K562 (cell line): Measurements from ENCODE around the gene SENP3. TPM values are rescaled to one million over a fixed set of nuclear protein-coding genes. Genes with fewer than 3 reads are reported as not detected.

Experiments used
- ATAC-seq: fragments of 200-7000 bp; cut with Tn5 transposase; 3 replicates; pipeline ENCODE4 v1.9.1; 2020; ENCODE audit warnings: moderate library complexity
- BruUV-seq: library from RNA; stranded (reverse); fragments of 400-500 nt; replicated peaks from 2 replicates; lab custom pipeline; 2021; lab: Mats Ljungman, UMichigan
- CTCF ChIA-PET: fragments of 300-600 bp; formaldehyde crosslinking; extraction: SDS; loops from one replicate; lab custom pipeline; 2021; ENCODE audit warnings: low intra/inter-chr PET ratio; lab: Yijun Ruan, JAX
- POLR2A ChIA-PET: fragments of 300-600, 350-650 bp; sonication (Branson Sonifier 250); formaldehyde crosslinking; extraction: SDS; loops from one replicate; lab custom pipeline; 2021; ENCODE audit warnings: antibody characterized with exemption, inconsistent platforms; lab: Yijun Ruan, JAX
- DNase-seq, 4 experiments: peaks; one replicate each; pipeline versions ENCODE4 v3.0.0 to v3.0.0-alpha.2; 2011 to 2018; ENCODE audit warnings: low spot score in 3 of 4, mixed read lengths in 3 of 4; ENCODE audit errors: extremely low read depth in 1 of 4
- FAIRE-seq: peaks from 2 replicates; lab custom pipeline; 2011; peaks lifted over from hg19 to GRCh38; lab: Jason Lieb, UNC
- H2AFZ ChIP-seq: 2 replicates; pipeline ENCODE4 v1.6.0; 2011; ENCODE audit warnings: low read depth, low read length, control low read depth, inconsistent platforms
- H3K27ac ChIP-seq: fragments of 200-600 bp; 3 replicates; pipeline ENCODE4 v1.8.0; 2011; ENCODE audit warnings: low read depth, mild to moderate bottlenecking, control low read depth, inconsistent platforms, low read length, moderate library complexity, mixed read lengths; ENCODE audit errors: extremely low read depth
- H3K27me3 ChIP-seq, 2 experiments: fragments of 300-600 bp in 1 of 2; 2 replicates in 1 of 2; 3 replicates in 1 of 2; pipeline versions ENCODE4 v1.6.0 to v1.8.0; 2011; ENCODE audit warnings: inconsistent platforms in 2 of 2, low read length in 2 of 2, mild to moderate bottlenecking in 1 of 2, mixed read lengths in 1 of 2, moderate library complexity in 1 of 2; ENCODE audit not compliant: control insufficient read depth in 2 of 2, insufficient read depth in 2 of 2
- H3K36me3 ChIP-seq: fragments of 300-600 bp; 3 replicates; pipeline ENCODE4 v1.8.0; 2011; ENCODE audit warnings: mild to moderate bottlenecking, low read length, inconsistent platforms; ENCODE audit not compliant: control insufficient read depth, insufficient read depth
- H3K4me1 ChIP-seq, 2 experiments: fragments of 200-600 bp in 1 of 2; replicated peaks in 1 of 2; 2 replicates in 1 of 2; 3 replicates in 1 of 2; pipeline versions ENCODE4 v1.5.1 to v1.8.0; 2011; ENCODE audit warnings: inconsistent platforms in 2 of 2, low read length in 2 of 2, mild to moderate bottlenecking in 1 of 2, mixed read lengths in 1 of 2, moderate library complexity in 1 of 2; ENCODE audit not compliant: control insufficient read depth in 2 of 2, insufficient read depth in 2 of 2
- H3K4me2 ChIP-seq: 2 replicates; pipeline ENCODE4 v1.6.1; 2011; ENCODE audit warnings: low read length, control low read depth, inconsistent platforms, mixed read lengths; ENCODE audit not compliant: insufficient read depth
- H3K4me3 ChIP-seq: fragments of 200-600 bp; sonication (generic), shearing (Covaris generic); 2 replicates; pipeline ENCODE4 v1.5.1; 2016; ENCODE audit warnings: control low read depth, inconsistent platforms
- H3K79me2 ChIP-seq: fragments of 200-600 bp; 3 replicates; pipeline ENCODE4 v1.8.0; 2011; ENCODE audit warnings: low read length, inconsistent platforms; ENCODE audit not compliant: control insufficient read depth, insufficient read depth
- H3K9ac ChIP-seq, 2 experiments: 2 replicates each; pipeline versions ENCODE4 v1.6.0 to v1.6.1; 2011; ENCODE audit warnings: low read depth in 2 of 2, low read length in 2 of 2, control low read depth in 1 of 2, inconsistent platforms in 1 of 2, mild to moderate bottlenecking in 1 of 2, mixed read lengths in 1 of 2; ENCODE audit not compliant: insufficient read depth in 1 of 2
- H3K9me1 ChIP-seq: one replicate; pipeline ENCODE4 v1.6.0; 2011; ENCODE audit warnings: inconsistent platforms, mild to moderate bottlenecking, low read length, moderate library complexity; ENCODE audit not compliant: control insufficient read depth, insufficient read depth
- H3K9me3 ChIP-seq: replicated peaks from 2 replicates; pipeline ENCODE4 v1.5.1; 2011; ENCODE audit warnings: low read depth, low read length, inconsistent platforms; ENCODE audit not compliant: control insufficient read depth, insufficient read depth
- H4K20me1 ChIP-seq: replicated peaks from 2 replicates; pipeline ENCODE4 v1.6.1; 2011; ENCODE audit warnings: low read length, inconsistent platforms, mixed read lengths; ENCODE audit not compliant: control insufficient read depth, insufficient read depth
- ARID2 ChIP-seq: fragments of 450-650 bp; IDR thresholded peaks from 2 replicates; pipeline ENCODE4 v1.6.1; 2017; ENCODE audit warnings: antibody characterized with exemption, mild to moderate bottlenecking
- ELF1 ChIP-seq: fragments of 200-800 bp; sonication (Bioruptor generic); IDR thresholded peaks from 2 replicates; pipeline ENCODE4 v1.6.1; 2016; ENCODE audit warnings: missing genetic modification characterization, missing compliant biosample characterization
- ELF2 ChIP-seq: fragments of 250-450 bp; sonication (Bioruptor Pico); IDR thresholded peaks from 2 replicates; pipeline ENCODE4 v1.5.0; 2021; ENCODE audit warnings: mild to moderate bottlenecking
- GABPA ChIP-seq: fragments of 200-800 bp; sonication (Bioruptor generic); conservative IDR thresholded peaks from 2 replicates; pipeline ENCODE4 v1.6.1; 2016; ENCODE audit warnings: low read depth, missing genetic modification characterization, missing compliant biosample characterization
- MAFF ChIP-seq: IDR thresholded peaks from 2 replicates; pipeline ENCODE4 v1.6.1; 2012; ENCODE audit warnings: low read length, improper control_type of control experiment
- NFE2 ChIP-seq: IDR thresholded peaks from 2 replicates; pipeline ENCODE4 v1.6.1; 2014; ENCODE audit warnings: antibody characterized with exemption, low read depth
- RFX7 ChIP-seq: fragments of 250-450 bp; sonication (Bioruptor Pico); IDR thresholded peaks from 2 replicates; pipeline ENCODE4 v1.5.1; 2021; ENCODE audit warnings: mild to moderate bottlenecking
- SAFB2 ChIP-seq: fragments of 200-400 bp; formaldehyde crosslinking; IDR thresholded peaks from 2 replicates; pipeline ENCODE4 v1.6.1; 2018; ENCODE audit warnings: borderline replicate concordance, low read length, low read depth, moderate library complexity; ENCODE audit not compliant: severe bottlenecking
- ZNF354B ChIP-seq: fragments of 250-450 bp; sonication (Bioruptor Pico); IDR thresholded peaks from 2 replicates; pipeline ENCODE4 v1.4.0; 2020
- ZNF445 ChIP-seq: fragments of 250-450 bp; sonication (Bioruptor Pico); IDR thresholded peaks from 2 replicates; pipeline ENCODE4 v1.4.0; 2020; ENCODE audit warnings: low read depth, mild to moderate bottlenecking, moderate library complexity
- ZNF589 ChIP-seq: fragments of 200-800 bp; sonication (Bioruptor generic); IDR thresholded peaks from 2 replicates; pipeline ENCODE4 v1.6.1; 2016; ENCODE audit warnings: low read depth, missing genetic modification characterization, missing compliant biosample characterization
- ZNF766 ChIP-seq: fragments of 200-800 bp; sonication (Bioruptor generic); conservative IDR thresholded peaks from 2 replicates; pipeline ENCODE4 v1.6.1; 2016; ENCODE audit warnings: missing genetic modification characterization, missing compliant biosample characterization
- ZNF830 ChIP-seq: fragments of 250-450 bp; sonication (Bioruptor Pico); IDR thresholded peaks from 2 replicates; pipeline ENCODE4 v1.5.0; 2021; ENCODE audit warnings: mild to moderate bottlenecking
- WGBS: fragments of 100-300 bp; shearing (Covaris generic); methylation state at CpG from one replicate; pipeline ENCODE4 v1.1.6; 2016; ENCODE audit warnings: low coverage, mixed read lengths; ENCODE audit not compliant: insufficient coverage; ENCODE audit errors: missing lambda C conversion rate; 5-methylcytosine and 5-hydroxymethylcytosine counted together
- in situ Hi-C: fragments of 300-500 bp; cut with MboI; formaldehyde crosslinking; loops from 4 replicates; pipeline ENCODE4 v1.15.0; 2018; ENCODE audit warnings: inconsistent platforms, mixed read lengths
- intact Hi-C: fragments of 100-400 bp; cut with micrococcal nuclease; formaldehyde crosslinking; loops from 2 replicates; pipeline ENCODE4 v1.14.2; 2022
- polyA plus RNA-seq, 8 experiments: library from polyadenylated mRNA; depleted of rRNA in 4 of 8; stranded (reverse) in 5 of 8; unstranded in 3 of 8; fragments of >200 nt; fragmentation: Nextera tagmentation in 2 of 8; fragmentation: Illumina TruSeq in 1 of 8; extraction: Ambion mirVana in 2 of 8; extraction: Trizol in 1 of 8; gene quantifications; 2 replicates each; pipeline versions ENCODE4 v1.2.1 to v1.2.3, GENCODE V29; 2011 to 2014; ENCODE audit warnings: inconsistent platforms in 1 of 8, missing spikeins in 1 of 8
- total RNA-seq, 7 experiments: library from RNA; depleted of rRNA in 6 of 7; stranded (reverse); fragments of >200 nt in 6 of 7; fragmentation: Illumina TruSeq in 2 of 7; extraction: Trizol in 2 of 7; gene quantifications; 2 replicates each; pipeline versions ENCODE4 v1.2.1 to v1.2.3, GENCODE V29; 2011 to 2021; ENCODE audit warnings: low replicate concordance in 1 of 7
- TF ChIP-seq, protein P1 (sequence below): fragments of 450-650 bp; IDR thresholded peaks from 2 replicates; pipeline ENCODE4 v1.6.1; 2016; ENCODE audit warnings: low read depth, mild to moderate bottlenecking, moderate library complexity

Gene SENP3
- total and polyA plus RNA-seq, 9 of the 15 experiments (the other 6 are each of a cell fraction or from before 2014, with no cell fraction given), result 0.63 to 102 (median 78.8) TPM

DNA sequence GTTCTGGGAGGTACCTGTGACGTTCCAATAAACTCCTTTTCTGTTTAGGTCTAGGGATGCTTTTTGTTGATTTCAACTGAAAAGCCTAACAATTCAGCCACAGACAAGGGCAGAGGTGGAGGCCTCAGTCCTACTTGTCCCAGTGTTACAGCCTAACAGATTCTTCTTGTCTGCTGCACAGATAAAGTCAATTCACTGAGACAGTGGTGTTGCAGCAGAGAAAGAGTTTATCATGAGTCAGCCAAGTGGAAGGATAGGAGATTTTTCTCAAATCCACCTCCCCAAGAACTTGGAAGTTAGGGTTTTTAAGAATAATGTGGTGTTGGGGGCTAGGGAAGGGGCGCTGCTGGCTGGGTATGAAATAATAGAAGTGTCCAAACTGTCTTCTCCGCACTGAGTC lies 23.7 kb upstream of the SENP3 start (continued):
- TF ChIP-seq NFE2 (peak; percentile 39; the same call in 1 of the 2 replicates), ZNF766 (CRISPR knock-in tag) (peak; percentile 59; the same call in 1 of the 2 replicates), ARID2 (no peak), MAFF (peak; percentile 15; the same call in 1 of the 2 replicates)
- TF ChIP-seq, all 486 proteins: peak for 8

DNA sequence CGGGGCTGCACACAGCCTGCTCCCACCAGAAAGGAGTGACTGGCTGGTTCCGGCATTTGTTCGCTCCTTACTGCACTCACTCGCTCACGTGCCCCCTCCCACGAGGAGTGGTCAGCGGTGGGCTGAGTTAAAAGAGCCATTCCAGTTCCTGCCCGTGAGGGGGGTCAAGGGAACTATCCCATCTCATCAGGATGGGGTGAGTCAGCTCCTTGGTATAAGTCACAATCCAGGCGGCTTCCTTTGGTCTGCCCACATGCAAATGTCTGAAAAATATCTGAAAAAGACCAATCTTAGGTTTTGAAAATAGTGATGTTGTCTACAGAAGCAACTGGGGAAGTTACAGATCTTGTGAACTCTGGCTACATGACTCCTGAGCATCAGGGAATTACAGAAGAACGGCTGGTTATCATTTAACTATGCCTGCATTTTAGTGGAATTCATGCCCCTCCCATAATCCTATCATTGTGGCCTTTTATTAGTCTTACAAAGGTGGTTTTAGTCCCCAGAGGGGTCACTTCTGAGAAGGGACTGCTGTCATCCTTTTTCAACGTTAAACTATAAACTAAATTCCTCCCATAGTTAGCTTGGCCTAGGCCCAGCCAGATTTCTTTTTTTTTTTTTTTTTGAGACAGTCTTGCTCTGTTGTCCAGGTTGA lies 22.7 kb upstream of the SENP3 start:
- H4K20me1 ChIP-seq, result no peaks in the 10 kb centered on the region
- WGBS, result 24% methylated on average over 9 of the region's 11 CpGs
- no peak overlapping the region for H3K4me2 ChIP-seq
- intact Hi-C loops (no loop called here), in situ Hi-C loops (no loop called here)
- ATAC-seq, result no peak
- ChIA-PET POLR2A (no interaction called here), CTCF (no interaction called here)
- H3K4me1 ChIP-seq, result no peaks in the 10 kb centered on the region; a peak in 2 of 5 replicates
- no peak overlapping the region for H3K27ac ChIP-seq
- DNase-seq, result peak in 1 of 4 experiments; percentile 1
- H3K79me2 ChIP-seq, result no peaks in the 10 kb centered on the region
- no peak for FAIRE-seq
- no peak overlapping the region for H2AFZ ChIP-seq
- no peak overlapping the region for H3K9ac ChIP-seq
- no peaks in the 10 kb centered on the region; the same call in 1 of the 2 replicates for H3K9me3 ChIP-seq
- TF ChIP-seq ZNF589 (CRISPR knock-in tag), result no peak
- no peak for TF ChIP-seq GABPA
- TF ChIP-seq ZNF445 (CRISPR knock-in tag), result no peak
- no peak for TF ChIP-seq ZNF830 (CRISPR knock-in tag)
- TF ChIP-seq, protein P1, sequence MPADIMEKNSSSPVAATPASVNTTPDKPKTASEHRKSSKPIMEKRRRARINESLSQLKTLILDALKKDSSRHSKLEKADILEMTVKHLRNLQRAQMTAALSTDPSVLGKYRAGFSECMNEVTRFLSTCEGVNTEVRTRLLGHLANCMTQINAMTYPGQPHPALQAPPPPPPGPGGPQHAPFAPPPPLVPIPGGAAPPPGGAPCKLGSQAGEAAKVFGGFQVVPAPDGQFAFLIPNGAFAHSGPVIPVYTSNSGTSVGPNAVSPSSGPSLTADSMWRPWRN, result no peak
- TF ChIP-seq RFX7 (CRISPR knock-in tag), result no peak
- TF ChIP-seq SAFB2, result no peak
- no peak for TF ChIP-seq ZNF354B (CRISPR knock-in tag)
- no peak for TF ChIP-seq ELF2
- TF ChIP-seq ELF1 (tag), result no peak
- no peaks in the 10 kb centered on the region for H3K27me3 ChIP-seq
- no peak overlapping the region for H3K4me3 ChIP-seq
- no peaks in the 10 kb centered on the region for H3K36me3 ChIP-seq
- no TSS peak for BruUV-seq
- H3K9me1 ChIP-seq, result no peaks in the 10 kb centered on the region
